GM10248 (cell line): Measurements from ENCODE around the gene ACSL5.

ENCODE experiments used
- CTCF ChIA-PET: fragments of 300-600 bp; sonication (Branson Sonifier 250); formaldehyde crosslinking; extraction: SDS; loops from one replicate; lab custom pipeline; 2021; ENCODE audit warnings: antibody characterized with exemption; lab: Yijun Ruan, JAX
- POLR2A ChIA-PET: fragments of 350-650 bp; sonication (Branson Sonifier 250); formaldehyde crosslinking; extraction: SDS; loops from one replicate; lab custom pipeline; 2020; ENCODE audit warnings: antibody characterized with exemption; lab: Yijun Ruan, JAX
- DNase-seq: peaks from one replicate; pipeline ENCODE4 v3.0.0; 2012; ENCODE audit errors: extremely low spot score
- CTCF ChIP-seq: IDR thresholded peaks from 2 replicates; pipeline ENCODE4 v1.5.1; 2012; ENCODE audit warnings: mild to moderate bottlenecking, low read depth; ENCODE audit errors: extremely low read depth, missing control alignments, control extremely low read depth

The ACSL5 gene

GRCh38 chr10:112388548-112388947 is 14.6 kb downstream of the ACSL5 start:
- ChIA-PET CTCF (interaction anchor here (1.1 to 7.4 kb wide), 3 partner anchors 9 to 17 kb away, joined by 3 to 36 read pairs (median 4); partner anchors contain the start of gene ACSL5), POLR2A (interaction anchor here (1.4 kb wide), 1 partner anchor 13 kb away, joined by 6 read pairs; no protein-coding TSS in a partner anchor)
- no peak for TF ChIP-seq CTCF
- no peak for DNase-seq

DNA sequence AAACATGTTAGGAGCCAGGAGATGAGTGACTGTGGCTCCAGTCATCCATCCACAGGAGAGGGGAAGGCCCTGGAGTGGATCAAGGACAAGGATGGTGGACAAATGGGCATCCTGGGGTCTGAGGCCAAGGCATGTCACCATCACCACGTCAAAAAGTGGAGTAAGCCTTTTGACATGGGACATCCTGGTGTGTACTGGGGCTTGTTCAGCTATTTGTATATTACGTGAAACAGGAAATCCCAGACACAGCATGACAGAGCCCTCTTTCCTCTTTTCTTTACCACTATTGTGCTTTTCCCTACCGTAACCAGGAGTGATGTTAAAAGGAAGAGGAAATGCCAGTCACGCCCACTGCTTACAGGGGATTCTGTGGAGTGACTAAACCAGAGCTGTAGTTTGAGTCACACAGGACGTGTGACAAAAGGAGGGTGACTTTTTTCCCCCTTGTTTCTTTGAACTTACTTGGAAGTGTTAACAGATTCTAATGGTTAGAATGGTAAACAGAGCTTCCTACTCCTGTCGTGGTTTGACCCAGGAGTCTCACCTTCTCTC is 15.4 kb downstream of the ACSL5 start:
- POLR2A ChIA-PET = no interaction called here
- peak; percentile 20 for DNase-seq

DNA sequence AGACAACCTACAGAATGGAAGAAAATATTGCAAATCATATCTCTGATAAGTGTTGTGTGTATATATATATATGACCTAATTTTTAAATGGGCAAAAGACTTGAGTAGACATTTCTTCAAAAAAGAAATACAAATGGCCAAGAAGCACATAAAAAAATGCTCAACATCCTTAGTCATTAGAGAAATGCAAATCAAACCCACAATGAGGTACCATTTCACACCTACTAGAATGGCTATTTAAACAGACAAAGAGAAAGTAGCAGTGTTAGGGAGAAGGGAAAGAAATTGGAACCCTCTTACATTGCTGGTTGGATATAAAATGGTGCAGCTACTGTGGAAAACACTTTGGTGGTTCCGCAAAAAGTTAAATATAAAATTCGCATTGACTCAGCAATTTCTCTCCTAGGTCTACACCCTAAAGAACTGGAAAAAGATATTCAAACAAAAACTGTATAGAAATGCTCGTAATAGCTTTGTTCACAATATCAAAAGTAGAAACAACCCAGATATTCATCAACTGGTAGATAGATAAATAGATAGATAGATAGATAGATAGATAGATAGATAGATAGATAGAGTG is 16.3 kb downstream of the ACSL5 start:
- DNase-seq = no peak
- POLR2A ChIA-PET = no interaction called here

More for the DNA sequence above, 15.4 kb downstream of the ACSL5 start:
- TF ChIP-seq CTCF = no peak
- CTCF ChIA-PET = interaction anchor here (1.2 to 7.4 kb wide), 5 partner anchors 9 to 83 kb away, joined by 3 to 36 read pairs (median 5); partner anchors contain the start of gene ACSL5

GRCh38 chr10:112393341-112393740 is 19.4 kb downstream of the ACSL5 start:
- POLR2A ChIA-PET = no interaction called here
- DNase-seq = no peak
- no peak for TF ChIP-seq CTCF
- CTCF ChIA-PET = no interaction called here

More for the DNA sequence above, 16.3 kb downstream of the ACSL5 start:
- no peak for TF ChIP-seq CTCF
- CTCF ChIA-PET = interaction anchor here (1.5 to 7.4 kb wide), 4 partner anchors 10 to 82 kb away, joined by 3 to 36 read pairs (median 6); partner anchors contain the start of gene ACSL5

DNA sequence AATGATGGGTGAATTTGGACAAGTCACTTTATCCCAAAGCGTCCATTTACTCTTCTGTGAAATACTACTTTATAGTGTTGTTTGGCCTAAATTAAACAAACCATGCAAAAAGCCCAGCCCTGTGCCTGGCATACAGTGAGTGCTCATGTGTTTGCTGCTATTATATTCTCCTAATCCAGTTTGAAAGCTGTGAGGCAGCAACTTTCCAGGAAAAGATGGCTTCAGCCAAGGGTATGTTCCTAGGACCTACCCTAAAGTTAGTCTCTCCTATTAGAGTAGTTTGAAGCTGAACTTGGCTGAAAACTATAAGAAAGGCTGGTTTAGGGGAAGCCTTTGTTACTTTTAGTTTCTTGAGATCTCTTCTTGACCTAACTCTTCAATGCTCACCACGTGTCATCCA is 19.9 kb downstream of the ACSL5 start:
- ChIA-PET CTCF (no interaction called here), POLR2A (no interaction called here)
- no peak for DNase-seq
- TF ChIP-seq CTCF = no peak

DNA sequence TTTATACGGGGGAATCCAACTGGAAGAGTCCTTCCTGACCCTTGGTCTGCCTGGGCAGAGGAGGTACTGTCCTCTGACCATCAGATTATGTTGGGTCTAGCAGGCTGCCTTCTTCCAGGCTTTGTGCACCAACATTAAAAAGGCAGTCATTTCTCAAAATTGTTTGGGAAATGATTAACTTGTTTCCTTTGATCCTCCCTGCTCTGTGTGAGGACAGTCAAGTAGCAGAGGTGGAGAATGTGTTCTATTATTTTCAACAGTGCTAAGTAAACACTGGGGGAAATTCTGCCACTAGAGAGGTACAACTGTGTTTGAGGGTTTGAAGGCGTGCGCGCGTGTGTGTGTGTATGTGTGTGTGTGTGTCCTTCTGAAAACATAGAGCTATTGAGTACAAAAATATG is 20.6 kb downstream of the ACSL5 start:
- no peak for TF ChIP-seq CTCF
- ChIA-PET CTCF (no interaction called here), POLR2A (interaction anchor here (0.6 kb wide), 1 partner anchor 37 kb away, joined by 5 read pairs; no protein-coding TSS in a partner anchor)
- DNase-seq = no peak
